ENCODE data around the gene SF1. TPM values are rescaled to one million over a fixed set of nuclear protein-coding genes. Genes with fewer than 3 reads are reported as not detected.
A peak's percentile ranks its signal among the peaks of the same experiment; 100 is the strongest.

Gene SF1
- total RNA-seq, 1 donor: 95.9 TPM

- no peak for TF ChIP-seq CTCF (IDR thresholded peaks at IDR 0.05; ENCODE audit: insufficient read depth, low read depth, low read length)
Observed at GRCh38 chr11:64768300-64768694, 10.0 kb downstream of the SF1 start.

GRCh38 chr11:64767344-64768299 is 10.7 kb downstream of the SF1 start:
- DNase-seq (ENCODE audit: low read depth): peak; percentile 70
- TF ChIP-seq CTCF (IDR thresholded peaks at IDR 0.05; ENCODE audit: insufficient read depth, low read depth, low read length): peak; percentile 76
- no peak overlapping the region for H3K4me3 ChIP-seq (ENCODE audit: low read depth, low read length)

More at GRCh38 chr11:64768300-64768694, 10.0 kb downstream of the SF1 start:
- DNase-seq (ENCODE audit: low read depth): no peak
- H3K4me3 ChIP-seq (ENCODE audit: low read depth, low read length): no peak overlapping the region

- no peak for TF ChIP-seq CTCF (IDR thresholded peaks at IDR 0.05; ENCODE audit: insufficient read depth, low read depth, low read length)
- DNase-seq (ENCODE audit: low read depth): no peak
- H3K4me3 ChIP-seq (ENCODE audit: low read depth, low read length): no peak overlapping the region
Observed at GRCh38 chr11:64766881-64767280, 11.5 kb downstream of the SF1 start.

GRCh38 chr11:64765851-64766665 is 12.3 kb downstream of the SF1 start:
- H3K4me3 ChIP-seq (ENCODE audit: low read depth, low read length): no peak overlapping the region
- no peak for DNase-seq (ENCODE audit: low read depth)
- no peak for TF ChIP-seq CTCF (IDR thresholded peaks at IDR 0.05; ENCODE audit: insufficient read depth, low read depth, low read length)

- no peak for DNase-seq (ENCODE audit: low read depth)
- peak; percentile 21 for TF ChIP-seq CTCF (IDR thresholded peaks at IDR 0.05; ENCODE audit: insufficient read depth, low read depth, low read length)
Observed at GRCh38 chr11:64765291-64765850, 13.0 kb downstream of the SF1 start.

GRCh38 chr11:64764753-64765152 is 13.6 kb downstream of the SF1 start:
- no peak overlapping the region for H3K4me3 ChIP-seq (ENCODE audit: low read depth, low read length)
- TF ChIP-seq CTCF (IDR thresholded peaks at IDR 0.05; ENCODE audit: insufficient read depth, low read depth, low read length): no peak
- DNase-seq (ENCODE audit: low read depth): no peak

More at GRCh38 chr11:64765291-64765850, 13.0 kb downstream of the SF1 start:
- H3K4me3 ChIP-seq (ENCODE audit: low read depth, low read length): no peak overlapping the region
